IMR-90 (cell line): ENCODE data around the gene EHF. TPM values are rescaled to one million over a fixed set of nuclear protein-coding genes. Genes with fewer than 3 reads are reported as not detected.

Experiments
- ATAC-seq: fragments of 200-7000 bp; cut with Tn5 transposase; 2 replicates; pipeline ENCODE4 v1.9.1; 2020; ENCODE audit warnings: low read depth, mild to moderate bottlenecking, moderate library complexity
- BruUV-seq: library from RNA; stranded (reverse); fragments of 400-500 nt; replicated peaks from 2 replicates; lab custom pipeline; 2021; lab: Mats Ljungman, UMichigan
- CTCF ChIA-PET: fragments of 300-600 bp; formaldehyde crosslinking; extraction: SDS; loops from one replicate; lab custom pipeline; 2021; ENCODE audit warnings: antibody characterized with exemption; lab: Yijun Ruan, JAX
- POLR2A ChIA-PET: fragments of 300-600 bp; sonication (Branson Sonifier 250); formaldehyde crosslinking; loops from one replicate; lab custom pipeline; 2022; ENCODE audit warnings: antibody characterized with exemption; ENCODE audit not compliant: unreplicated experiment; lab: Charles Lee
- DNase-seq: peaks from one replicate; pipeline ENCODE4 v3.0.0; 2013
- H2AFZ ChIP-seq: replicated peaks from 2 replicates; pipeline ENCODE3; 2013; ENCODE audit warnings: low read length, mild to moderate bottlenecking; ENCODE audit not compliant: poor library complexity
- H2AK5ac ChIP-seq: 2 replicates; pipeline ENCODE4 v1.6.1; 2013; ENCODE audit warnings: low read depth, low read length, inconsistent platforms
- H2AK9ac ChIP-seq: replicated peaks from 2 replicates; pipeline ENCODE3; 2013; ENCODE audit warnings: mild to moderate bottlenecking, low read depth, low read length, moderate library complexity; ENCODE audit not compliant: poor library complexity
- H2BK120ac ChIP-seq: 2 replicates; pipeline ENCODE4 v1.6.1; 2013; ENCODE audit warnings: low read depth, low read length, inconsistent platforms
- H2BK15ac ChIP-seq: 3 replicates; pipeline ENCODE4 v1.6.1; 2013; ENCODE audit warnings: low read depth, low read length, inconsistent platforms
- H2BK20ac ChIP-seq: 2 replicates; pipeline ENCODE4 v1.6.1; 2013; ENCODE audit warnings: low read depth, mild to moderate bottlenecking, inconsistent platforms, low read length, moderate library complexity
- H2BK5ac ChIP-seq: 2 replicates; pipeline ENCODE4 v1.6.1; 2013; ENCODE audit warnings: mild to moderate bottlenecking, low read depth, low read length, inconsistent platforms; ENCODE audit not compliant: poor library complexity, severe bottlenecking
- H3K14ac ChIP-seq: replicated peaks from 2 replicates; pipeline ENCODE4 v1.6.1; 2013; ENCODE audit warnings: low read depth, low read length, inconsistent platforms
- H3K18ac ChIP-seq: 2 replicates; pipeline ENCODE4 v1.6.1; 2013; ENCODE audit warnings: low read depth, low read length, control low read depth
- H3K23ac ChIP-seq: 2 replicates; pipeline ENCODE4 v1.6.1; 2013; ENCODE audit warnings: low read depth, low read length, inconsistent platforms
- H3K27ac ChIP-seq: 2 replicates; pipeline ENCODE4 v1.5.1; 2013; ENCODE audit warnings: mild to moderate bottlenecking, control low read depth, low read length; ENCODE audit not compliant: insufficient read depth
- H3K27me3 ChIP-seq: 2 replicates; pipeline ENCODE4 v1.6.1; 2013; ENCODE audit warnings: low read length; ENCODE audit not compliant: control insufficient read depth, insufficient read depth
- H3K36me3 ChIP-seq: 2 replicates; pipeline ENCODE4 v1.6.1; 2013; ENCODE audit warnings: low read length, mixed read lengths; ENCODE audit not compliant: control insufficient read depth, insufficient read depth
- H3K4ac ChIP-seq: 2 replicates; pipeline ENCODE4 v1.6.1; 2013; ENCODE audit warnings: low read depth, low read length, inconsistent platforms
- H3K4me1 ChIP-seq: 2 replicates; pipeline ENCODE4 v1.6.1; 2013; ENCODE audit warnings: low read length, mixed read lengths; ENCODE audit not compliant: control insufficient read depth, insufficient read depth
- H3K4me2 ChIP-seq: 2 replicates; pipeline ENCODE4 v1.6.1; 2013; ENCODE audit warnings: low read depth, mild to moderate bottlenecking, control low read depth, low read length, moderate library complexity
- H3K4me3 ChIP-seq: 2 replicates; pipeline ENCODE4 v1.5.1; 2013; ENCODE audit warnings: low read depth, mild to moderate bottlenecking, control low read depth, low read length, moderate library complexity; ENCODE audit not compliant: insufficient read depth
- H3K56ac ChIP-seq: 2 replicates; pipeline ENCODE4 v1.6.1; 2013; ENCODE audit warnings: low read length, inconsistent platforms; ENCODE audit not compliant: insufficient read depth; ENCODE audit errors: extremely low read depth
- H3K79me1 ChIP-seq, 2 experiments: 2 replicates each; pipeline ENCODE4 v1.6.1; 2013; ENCODE audit warnings: low read length in 2 of 2, inconsistent platforms in 1 of 2, low read depth in 1 of 2
- H3K9ac ChIP-seq: 2 replicates; pipeline ENCODE4 v1.6.1; 2013; ENCODE audit warnings: low read depth, low read length, control low read depth
- H3K9me1 ChIP-seq: 2 replicates; pipeline ENCODE4 v1.6.1; 2013; ENCODE audit warnings: low read length, inconsistent platforms; ENCODE audit not compliant: insufficient read depth
- H3K9me3 ChIP-seq: 2 replicates; pipeline ENCODE4 v1.6.1; 2013; ENCODE audit warnings: low read length; ENCODE audit not compliant: control insufficient read depth, insufficient read depth
- H4K20me1 ChIP-seq: 2 replicates; pipeline ENCODE4 v1.6.1; 2013; ENCODE audit warnings: low read length, inconsistent platforms; ENCODE audit not compliant: insufficient read depth
- H4K5ac ChIP-seq: 2 replicates; pipeline ENCODE4 v1.6.1; 2013; ENCODE audit warnings: mild to moderate bottlenecking, low read depth, low read length, control low read depth
- H4K8ac ChIP-seq, 2 experiments: 2 replicates each; pipeline ENCODE4 v1.6.1; 2013; ENCODE audit warnings: low read depth in 2 of 2, low read length in 2 of 2, control low read depth in 1 of 2, inconsistent platforms in 1 of 2
- H4K91ac ChIP-seq: 2 replicates; pipeline ENCODE4 v1.6.1; 2013; ENCODE audit warnings: low read depth, low read length, inconsistent platforms; ENCODE audit not compliant: insufficient read depth
- BHLHE40 ChIP-seq: fragments of 150-350 bp; IDR thresholded peaks from 2 replicates; pipeline ENCODE4 v1.6.1; 2016; ENCODE audit warnings: mild to moderate bottlenecking, low read depth, low read length
- CEBPB ChIP-seq: IDR thresholded peaks from 2 replicates; pipeline ENCODE4 v1.6.1; 2012; ENCODE audit warnings: low read depth, low read length, improper control_type of control experiment
- ELK1 ChIP-seq: fragments of 150-350 bp; IDR thresholded peaks from 2 replicates; pipeline ENCODE4 v1.6.1; 2016; ENCODE audit warnings: low read depth, mild to moderate bottlenecking, low read length, moderate library complexity, borderline replicate concordance
- FOS ChIP-seq: fragments of 150-350 bp; IDR thresholded peaks from 2 replicates; pipeline ENCODE4 v1.6.1; 2016; ENCODE audit warnings: low read depth, low read length
- RAD21 ChIP-seq: IDR thresholded peaks from 2 replicates; pipeline ENCODE4 v1.6.1; 2012; ENCODE audit warnings: low read length, improper control_type of control experiment
- RCOR1 ChIP-seq: IDR thresholded peaks from 2 replicates; pipeline ENCODE4 v1.6.1; 2012; ENCODE audit warnings: mild to moderate bottlenecking, low read length, improper control_type of control experiment; ENCODE audit not compliant: insufficient replicate concordance
- RFX5 ChIP-seq: IDR thresholded peaks from 2 replicates; pipeline ENCODE4 v1.8.0; 2012; ENCODE audit warnings: low read depth, mild to moderate bottlenecking, low read length, moderate library complexity
- WGBS, 2 experiments: methylation state at CpG; one replicate each; pipeline versions ENCODE4 v1.1.5 to v1.1.7; 2013; ENCODE audit warnings: missing lambda C conversion rate in 2 of 2; ENCODE audit not compliant: insufficient read length in 1 of 2; ENCODE audit errors: extremely low coverage in 2 of 2; 5-methylcytosine and 5-hydroxymethylcytosine counted together
- dilution Hi-C: fragments of 300-500 bp; cut with HindIII; formaldehyde crosslinking; loops from one replicate; pipeline ENCODE4 v1.14.3; 2018; ENCODE audit warnings: low sequenced_read_pairs; ENCODE audit not compliant: unreplicated experiment
- in situ Hi-C: fragments of 300-500 bp; cut with MboI; formaldehyde crosslinking; loops from 3 replicates; pipeline ENCODE4 v1.14.3; 2019; ENCODE audit warnings: low sequenced_read_pairs, inconsistent platforms, mixed read lengths
- intact Hi-C: fragments of 100-400 bp; cut with micrococcal nuclease; formaldehyde crosslinking; loops from 2 replicates; pipeline ENCODE4 v1.10.0; 2022
- polyA plus RNA-seq, 3 experiments: library from polyadenylated mRNA; depleted of rRNA; stranded (reverse); fragments of >200 nt; gene quantifications; 2 replicates each; pipeline ENCODE4 v1.2.3, GENCODE V29; 2012; ENCODE audit warnings: low replicate concordance in 1 of 3
- total RNA-seq: library from RNA; depleted of rRNA; stranded (reverse); fragments of >200 nt; gene quantifications from 2 replicates; pipeline ENCODE4 v1.2.3, GENCODE V29; 2012

EHF gene
- total and polyA plus RNA-seq, 2 of the 4 experiments (the other 2 are of a cell fraction) = under 0.01 TPM; not detected in 1

GRCh38 chr11:34654483-34655334 is 33.8 kb downstream of the EHF start:
- Histone ChIP-seq H3K14ac (peak overlapping the region; percentile 79), H3K27me3 (no peaks in the 10 kb centered on the region), H4K91ac (peak overlapping the region; percentile 86), H3K18ac (peak overlapping the region; percentile 70; the same call in 1 of the 2 replicates), H2AFZ (peak overlapping the region; percentile 73), H3K4me3 (no peak overlapping the region), H2BK15ac (peak overlapping the region; percentile 62; the same call in 2 of the 3 replicates), H2AK9ac (peak overlapping the region; percentile 50), H2BK5ac (peak overlapping the region; percentile 85), H3K79me1 (no peaks in the 10 kb centered on the region), H3K9me1 (peaks cover 17% of the 10 kb centered on the region), H3K27ac (peak overlapping the region; percentile 40), H3K4me2 (peak overlapping the region; percentile 4; the same call in 1 of the 2 replicates), H4K5ac (peak overlapping the region; percentile 33; the same call in 1 of the 2 replicates), H3K56ac (peak overlapping the region; percentile 88), H3K9ac (no peak overlapping the region; the same call in 1 of the 2 replicates), H2BK20ac (peak overlapping the region; percentile 96), H4K20me1 (no peaks in the 10 kb centered on the region), H2AK5ac (peak overlapping the region; percentile 33), H3K36me3 (no peaks in the 10 kb centered on the region), H3K9me3 (no peaks in the 10 kb centered on the region), H2BK120ac (peak overlapping the region; percentile 96), H3K4ac (peak overlapping the region; percentile 93), H3K23ac (peak overlapping the region; percentile 82), H3K4me1 (peaks cover 11% of the 10 kb centered on the region), H4K8ac (peak overlapping the region; percentile 2 to 86)
- dilution Hi-C loops (no loop called here), intact Hi-C loops (no loop called here), in situ Hi-C loops (no loop called here)
- no TSS peak for BruUV-seq
- POLR2A ChIA-PET = interaction anchor here (0.5 to 1.4 kb wide), 3 partner anchors 10 to 176 kb away, joined by 3 to 5 read pairs (median 3); no protein-coding TSS in a partner anchor
- CTCF ChIA-PET = interaction anchor here (1.4 to 1.8 kb wide), 2 partner anchors 9 to 68 kb away, joined by 3 to 14 read pairs; no protein-coding TSS in a partner anchor
- DNase-seq (peak; percentile 66), ATAC-seq (peak; percentile 2; the same call in 1 of the 2 replicates)
- 17% methylated on average over 1 of the region's 9 CpGs; no CpG with 5 or more reads in 1 of the 2 experiments for WGBS, 2 experiments
- TF ChIP-seq ELK1 = no peak
- TF ChIP-seq FOS = no peak
- no peak for TF ChIP-seq BHLHE40
- TF ChIP-seq RAD21 = no peak
- TF ChIP-seq RFX5 = no peak
- peak; percentile 98 for TF ChIP-seq CEBPB
- TF ChIP-seq RCOR1 = no peak
